HG02759 (cell line): ENCODE measurements around the gene SVIL.
"Not testable (repeated sequence)": the region's sequence is repeated elsewhere in the genome, so short reads cannot be mapped to it uniquely, and the experiment has no call there.

Experiments used
- ATAC-seq: cut with Tn5 transposase; IDR thresholded peaks from one replicate; pipeline ENCODE4 v1.9.1; 2021; ENCODE audit warnings: mild to moderate bottlenecking, moderate library complexity; ENCODE audit not compliant: unreplicated experiment

SVIL gene

GRCh38 chr10:29545122-29545521, 89.6 kb downstream of the SVIL start:
- ATAC-seq = no peak

DNA sequence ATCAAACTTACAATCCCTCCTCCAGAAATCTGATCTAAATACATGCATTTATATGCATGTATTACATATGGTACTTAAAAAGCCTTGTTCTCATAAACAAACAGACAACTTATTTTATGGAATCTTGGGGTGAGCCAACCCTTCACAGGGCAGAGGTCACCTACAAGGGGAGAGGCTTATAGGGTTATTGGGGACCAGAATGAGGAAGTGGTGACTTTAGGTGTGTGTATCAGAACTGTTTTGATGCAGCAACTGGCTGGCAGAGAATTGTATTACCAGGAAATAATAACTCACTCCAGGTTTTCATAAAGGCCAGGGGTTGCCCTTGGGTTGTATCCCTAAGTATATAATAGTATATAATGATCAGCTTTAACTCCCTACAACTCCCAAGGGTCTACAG, 91.1 kb downstream of the SVIL start:
- peak; percentile 49 for ATAC-seq

- no peak for ATAC-seq
Measured at GRCh38 chr10:29542723-29543122, 92.0 kb downstream of the SVIL start.

DNA sequence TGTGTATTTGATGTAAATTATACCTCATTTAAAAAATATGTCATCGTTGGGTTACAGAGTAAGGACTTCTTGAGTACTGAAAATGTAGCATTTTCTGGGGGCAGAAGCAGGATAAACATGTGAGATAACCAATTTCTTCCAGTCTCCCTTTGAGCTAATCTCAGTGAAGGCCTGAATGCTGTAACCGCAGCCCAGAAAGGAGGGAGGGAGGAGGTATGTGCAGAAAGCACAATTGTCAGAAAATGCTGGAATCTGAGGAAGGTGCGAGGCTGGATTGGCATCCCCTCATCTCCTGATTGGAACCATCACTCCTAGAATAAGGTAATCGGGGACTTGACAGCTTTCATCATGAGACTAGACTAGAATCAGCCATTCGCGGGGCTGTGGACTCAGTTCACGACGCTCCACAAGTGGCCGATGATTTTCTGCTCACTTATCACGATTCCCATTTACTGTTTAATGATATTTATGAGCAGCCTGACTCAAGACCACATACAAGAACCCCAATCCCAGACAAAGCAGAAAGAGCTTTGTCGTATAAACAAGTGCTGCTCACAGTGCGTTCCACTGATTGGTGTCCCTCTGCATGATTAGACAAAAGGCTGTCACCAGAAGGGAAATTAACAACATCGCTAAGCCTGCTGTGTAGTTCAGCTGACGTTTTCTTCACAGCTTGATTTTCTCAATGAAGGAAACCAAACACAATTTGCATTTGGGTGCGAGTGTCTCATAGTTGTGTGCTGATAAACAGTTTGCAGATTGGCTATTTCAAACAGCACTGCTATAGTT, 93.2 kb downstream of the SVIL start:
- ATAC-seq = no peak

DNA sequence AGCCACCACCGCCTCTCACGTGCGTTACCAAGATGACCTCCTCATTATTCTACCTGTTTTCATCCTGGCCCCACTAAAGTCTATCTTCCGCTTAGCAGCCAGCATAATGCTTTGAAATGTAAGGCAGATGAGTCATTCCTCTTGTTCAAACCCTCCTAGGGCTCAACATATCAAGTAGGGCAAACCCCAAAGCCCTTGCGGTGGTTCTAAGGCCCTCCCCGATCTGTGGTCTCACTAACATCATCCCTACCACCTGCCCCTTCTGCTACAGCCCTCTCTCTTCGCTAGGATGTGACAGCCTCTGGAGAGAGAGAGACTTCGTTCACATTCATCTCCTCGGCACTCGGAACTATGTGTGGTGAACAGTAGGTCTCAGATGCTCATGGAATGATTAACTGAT, 94.8 kb downstream of the SVIL start:
- ATAC-seq = no peak

DNA sequence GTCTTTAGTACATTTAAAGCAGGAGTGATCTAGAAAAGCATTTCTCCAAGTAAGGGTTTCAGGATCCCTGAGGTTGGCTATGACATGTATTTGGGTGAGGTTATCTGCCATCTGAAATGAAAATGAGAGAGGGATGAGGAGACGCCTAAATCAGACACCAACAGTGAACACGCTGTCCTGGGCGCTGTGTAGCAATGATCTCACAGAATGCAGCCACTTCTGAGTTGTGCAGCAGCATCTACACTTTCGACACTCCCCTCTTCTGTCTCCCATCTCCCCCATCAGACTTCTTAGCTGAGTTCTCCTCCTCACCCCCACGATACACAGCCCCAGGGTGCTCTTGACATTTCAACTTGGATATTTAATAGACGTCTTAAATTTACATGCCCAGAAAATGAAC, 95.4 kb downstream of the SVIL start:
- no peak for ATAC-seq

GRCh38 chr10:29537799-29538198, 97.0 kb downstream of the SVIL start:
- no peak for ATAC-seq

DNA sequence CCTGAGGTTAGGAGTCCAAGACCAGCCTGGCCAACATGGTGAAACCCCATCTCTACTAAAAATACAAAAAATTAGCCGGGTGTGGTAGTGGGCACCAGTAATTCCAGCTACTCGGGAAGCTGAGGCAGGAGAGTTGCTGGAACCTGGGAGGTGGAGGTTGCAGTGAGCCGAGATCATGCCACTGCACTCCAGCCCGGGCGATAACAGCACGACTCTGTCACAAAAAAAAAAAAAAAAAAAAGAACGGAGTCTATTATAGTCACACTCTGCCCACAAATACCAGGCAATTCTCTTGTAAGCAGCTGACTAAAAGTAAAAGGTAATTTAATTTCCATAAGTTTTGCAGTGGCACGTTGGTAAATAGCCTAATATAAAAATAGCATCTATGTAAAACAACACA, 98.1 kb downstream of the SVIL start:
- ATAC-seq = not testable (repeated sequence)

GRCh38 chr10:29535778-29536453, 98.9 kb downstream of the SVIL start:
- no peak for ATAC-seq

DNA sequence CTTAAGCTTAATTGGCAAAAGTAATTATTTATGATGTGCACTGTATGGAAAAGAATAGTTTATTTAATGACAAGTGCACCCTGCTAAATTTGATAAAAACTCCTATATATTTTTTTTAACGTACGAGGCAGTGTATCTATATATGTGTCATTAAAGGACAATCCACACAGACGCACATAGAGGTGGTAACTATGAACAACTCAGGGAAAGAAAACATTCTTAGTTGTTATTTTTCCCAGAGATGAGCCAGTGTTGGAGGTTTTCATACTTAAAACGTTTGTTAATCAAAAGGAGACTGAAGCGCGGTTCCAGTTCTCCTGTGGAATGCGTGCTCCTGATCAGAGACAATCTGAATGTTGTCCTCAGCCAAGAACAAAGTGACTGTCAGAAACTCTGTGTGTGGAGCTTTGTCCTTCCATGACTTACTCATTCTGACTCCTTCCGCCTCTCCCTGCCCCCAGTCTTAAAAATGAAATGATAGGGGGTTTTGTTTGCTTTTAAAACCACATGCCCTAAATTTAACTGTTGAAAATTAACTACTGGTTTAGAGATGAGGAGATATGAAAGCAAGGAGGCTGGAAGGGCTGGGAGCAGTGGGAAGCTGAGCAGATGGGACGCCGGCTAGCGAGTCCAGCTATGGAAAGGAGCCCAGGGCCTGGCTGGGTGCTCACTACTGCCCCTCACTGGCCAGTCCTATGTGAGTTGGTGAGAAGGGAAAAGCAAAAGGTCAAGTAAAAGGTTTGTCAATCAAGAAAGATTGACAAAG, 99.6 kb downstream of the SVIL start:
- ATAC-seq = no peak

GRCh38 chr10:29534590-29534989, 100.2 kb downstream of the SVIL start:
- ATAC-seq = no peak

GRCh38 chr10:29533696-29534285, 101.0 kb downstream of the SVIL start:
- no peak for ATAC-seq

GRCh38 chr10:29533046-29533445, 101.7 kb downstream of the SVIL start:
- ATAC-seq = no peak

DNA sequence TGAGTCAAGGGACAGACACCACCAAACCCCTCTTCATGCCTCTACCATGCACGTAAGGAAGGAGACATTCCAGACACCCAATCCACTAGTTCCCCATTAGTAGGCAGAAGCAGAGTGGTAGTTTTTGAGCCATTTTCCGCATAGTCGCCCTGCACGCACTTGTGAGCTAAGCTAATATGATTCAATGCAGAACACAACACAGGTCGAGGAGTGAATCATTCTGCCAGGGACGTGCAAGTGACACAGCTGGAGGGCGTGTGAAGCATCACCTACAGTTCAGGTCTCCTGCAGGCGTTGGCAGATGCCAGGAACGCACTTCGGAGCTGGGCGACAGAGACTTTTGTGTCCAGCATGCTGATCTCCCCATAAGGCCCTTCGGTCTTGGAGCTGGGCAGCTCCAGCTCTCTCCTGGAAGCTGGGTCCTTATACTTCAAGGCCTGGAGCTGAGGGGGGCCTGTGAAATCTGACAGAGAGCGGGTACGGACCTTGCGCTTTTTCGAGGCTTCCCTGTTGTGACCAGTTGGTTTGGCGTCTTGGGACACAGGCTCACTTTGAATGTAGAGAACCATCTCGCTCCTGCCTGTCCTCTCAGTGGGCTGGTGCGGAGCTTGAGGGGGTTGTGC, 102.4 kb downstream of the SVIL start:
- no peak for ATAC-seq

DNA sequence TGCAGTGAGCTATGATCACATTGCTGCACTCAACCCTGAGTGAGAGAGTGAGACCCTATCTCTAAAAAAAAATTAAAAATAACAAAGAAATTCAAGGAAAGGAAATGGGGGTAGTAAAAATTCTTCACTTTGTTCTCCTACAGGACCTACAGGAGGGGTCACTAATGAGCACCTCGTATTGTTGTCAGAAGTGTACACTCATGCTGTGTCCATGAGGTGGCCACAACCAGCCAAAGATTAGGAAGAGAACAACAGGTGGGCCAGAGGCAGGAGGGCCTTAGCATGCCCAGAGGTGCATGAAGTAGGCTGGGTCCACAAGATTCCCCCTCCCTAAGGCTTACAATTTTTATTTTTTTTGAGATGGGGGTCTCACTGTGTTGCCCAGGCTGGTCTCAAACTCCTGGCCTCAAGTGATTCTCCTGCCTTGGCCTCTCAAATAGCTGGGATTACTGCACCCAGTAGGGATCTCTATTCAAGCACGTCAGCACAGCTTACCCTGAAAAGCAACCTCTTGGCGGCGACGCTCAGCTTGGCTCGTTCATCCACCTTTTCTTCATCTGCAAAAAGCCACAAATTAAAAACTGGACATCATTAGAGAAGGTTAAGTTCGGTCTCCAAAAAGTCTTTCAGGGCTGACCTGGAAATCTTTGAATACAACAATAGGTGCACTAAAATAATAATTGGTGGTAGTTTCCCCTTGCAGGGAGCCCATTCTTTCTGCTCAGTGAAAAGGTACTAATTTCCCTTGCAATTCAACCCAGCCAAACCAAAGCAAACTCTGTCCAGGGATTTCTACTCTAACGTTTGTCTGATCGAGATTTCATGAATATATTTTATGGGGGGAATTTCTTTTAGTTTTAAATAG, 104.4 kb downstream of the SVIL start:
- no peak for ATAC-seq

- no peak for ATAC-seq
Measured at GRCh38 chr10:29529146-29529545, 105.6 kb downstream of the SVIL start.

DNA sequence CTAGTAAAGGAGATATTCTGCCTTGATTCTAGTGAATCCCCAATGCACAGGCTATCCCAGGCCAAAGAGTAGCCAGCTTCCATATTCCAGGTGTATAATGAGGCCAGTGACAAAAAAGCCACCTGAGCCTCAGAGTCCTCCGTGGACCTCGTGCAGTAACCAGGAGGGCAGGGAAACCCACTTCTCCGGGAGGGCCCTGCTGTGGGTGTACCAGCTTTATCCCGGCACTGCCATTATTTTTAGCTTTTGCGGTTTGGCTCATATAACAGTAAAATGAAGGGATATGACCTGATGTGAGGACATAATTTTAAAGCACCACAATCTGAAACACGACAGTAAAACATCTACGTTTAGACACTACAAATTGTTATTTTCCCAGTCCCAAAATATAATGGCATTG, 109.0 kb downstream of the SVIL start:
- no peak for ATAC-seq

DNA sequence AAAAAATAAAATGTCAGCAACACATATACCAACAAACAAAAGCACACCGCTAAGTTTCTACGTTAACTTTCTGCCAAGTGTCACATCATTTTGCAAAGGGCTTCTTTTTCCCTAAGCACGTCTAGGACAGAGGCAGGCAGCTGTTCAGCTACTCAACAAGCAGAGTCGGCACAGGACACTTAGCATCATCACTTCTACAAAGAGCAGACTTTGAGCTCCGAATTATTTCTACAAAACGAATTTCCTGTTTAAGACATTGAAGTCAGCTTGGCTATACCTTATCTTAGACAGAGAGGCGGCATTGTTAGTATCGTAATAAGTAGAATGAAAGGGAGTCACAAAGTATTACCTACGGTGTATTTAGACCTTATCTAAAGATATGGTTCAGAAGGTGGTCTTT, 110.1 kb downstream of the SVIL start:
- ATAC-seq = no peak

- ATAC-seq = no peak
Measured at GRCh38 chr10:29524294-29524693, 110.5 kb downstream of the SVIL start.

GRCh38 chr10:29522918-29523317, 111.9 kb downstream of the SVIL start:
- no peak for ATAC-seq
